HepG2 (cell line): ENCODE measurements around the gene LYPD1. TPM values are rescaled to one million over a fixed set of nuclear protein-coding genes. Genes with fewer than 3 reads are reported as not detected.
A peak's percentile ranks its signal among the peaks of the same experiment; 100 is the strongest.

ENCODE experiments used
- AHR ChIP-seq: IDR thresholded peaks from 2 replicates; pipeline ENCODE4 v1.6.1; 2018; ENCODE audit warnings: missing genetic modification reagents, missing compliant biosample characterization
- ATF2 ChIP-seq: sonication (generic); formaldehyde crosslinking; IDR thresholded peaks from 2 replicates; pipeline ENCODE4 v1.4.0; 2020; ENCODE audit warnings: missing genetic modification reagents
- ETV6 ChIP-seq: sonication (generic); formaldehyde crosslinking; conservative IDR thresholded peaks from 2 replicates; pipeline ENCODE4 v1.4.0; 2020; ENCODE audit warnings: missing genetic modification reagents
- GMEB2 ChIP-seq: IDR thresholded peaks from 2 replicates; pipeline ENCODE4 v1.6.1; 2016; ENCODE audit warnings: missing biosample characterization, missing genetic modification reagents, low read depth
- KLF6 ChIP-seq: IDR thresholded peaks from 2 replicates; pipeline ENCODE4 v1.8.0; 2016; ENCODE audit warnings: missing biosample characterization, missing genetic modification reagents
- MAX ChIP-seq: IDR thresholded peaks from 2 replicates; pipeline ENCODE4 v1.6.1; 2012; ENCODE audit warnings: inconsistent platforms
- ONECUT2 ChIP-seq: sonication (generic); formaldehyde crosslinking; IDR thresholded peaks from 2 replicates; pipeline ENCODE4 v1.4.0; 2020; ENCODE audit warnings: missing genetic modification reagents
- PAXIP1 ChIP-seq: sonication (generic); formaldehyde crosslinking; conservative IDR thresholded peaks from 2 replicates; pipeline ENCODE4 v1.4.0; 2020; ENCODE audit warnings: mild to moderate bottlenecking, missing genetic modification reagents, moderate library complexity
- SAFB2 ChIP-seq: sonication (generic); formaldehyde crosslinking; IDR thresholded peaks from 2 replicates; pipeline ENCODE4 v1.5.1; 2020; ENCODE audit warnings: missing genetic modification reagents, low read depth, mild to moderate bottlenecking, borderline replicate concordance
- SMAD1 ChIP-seq: sonication (generic); formaldehyde crosslinking; IDR thresholded peaks from 2 replicates; pipeline ENCODE4 v1.4.0; 2020; ENCODE audit warnings: missing genetic modification reagents, low read depth, mild to moderate bottlenecking, borderline replicate concordance
- SOX6 ChIP-seq, 2 experiments: fragments of 450-650 bp in 1 of 2; sonication (generic) in 1 of 2; formaldehyde crosslinking in 1 of 2; IDR thresholded peaks; 2 replicates each; pipeline versions ENCODE4 v1.4.0 to v1.6.1; 2017 to 2020; ENCODE audit warnings: antibody characterized with exemption in 1 of 2, mild to moderate bottlenecking in 1 of 2, missing genetic modification reagents in 1 of 2
- SRF ChIP-seq: IDR thresholded peaks from 2 replicates; pipeline ENCODE4 v1.6.1; 2011; ENCODE audit warnings: mild to moderate bottlenecking, low read depth, low read length, moderate library complexity
- TOPORS ChIP-seq: sonication (generic); formaldehyde crosslinking; IDR thresholded peaks from 2 replicates; pipeline ENCODE4 v1.8.0; 2023; ENCODE audit warnings: mild to moderate bottlenecking, missing genetic modification reagents
- ZNF101 ChIP-seq: sonication (generic); formaldehyde crosslinking; IDR thresholded peaks from 2 replicates; pipeline ENCODE4 v1.4.0; 2020; ENCODE audit warnings: mild to moderate bottlenecking, low read depth, missing genetic modification reagents, borderline replicate concordance
- ZNF138 ChIP-seq: sonication (generic); formaldehyde crosslinking; IDR thresholded peaks from 2 replicates; pipeline ENCODE4 v1.5.0; 2020; ENCODE audit warnings: mild to moderate bottlenecking, low read depth, missing genetic modification reagents
- ZNF207 ChIP-seq: fragments of 450-650 bp; IDR thresholded peaks from 2 replicates; pipeline ENCODE4 v1.6.1; 2016; ENCODE audit warnings: antibody characterized with exemption, borderline replicate concordance
- ZNF609 ChIP-seq: sonication (generic); formaldehyde crosslinking; IDR thresholded peaks from 2 replicates; pipeline ENCODE4 v1.4.0; 2020; ENCODE audit warnings: mild to moderate bottlenecking, missing genetic modification reagents, borderline replicate concordance
- ZNF615 ChIP-seq: sonication (generic); formaldehyde crosslinking; IDR thresholded peaks from 2 replicates; pipeline ENCODE4 v1.5.0; 2020; ENCODE audit warnings: mild to moderate bottlenecking, missing genetic modification reagents, borderline replicate concordance
- ZNF724P ChIP-seq: sonication (generic); formaldehyde crosslinking; IDR thresholded peaks from 2 replicates; pipeline ENCODE4 v1.8.0; 2022; ENCODE audit warnings: missing genetic modification reagents, borderline replicate concordance
- polyA plus RNA-seq, 8 experiments: library from polyadenylated mRNA; depleted of rRNA in 3 of 8; stranded (reverse) in 7 of 8; unstranded in 1 of 8; fragments of >200 nt; fragmentation: Illumina TruSeq in 4 of 8; extraction: Trizol in 4 of 8; gene quantifications; 2 replicates each; pipeline versions ENCODE4 v1.2.1 to v1.2.3, GENCODE V29; 2011 to 2016; ENCODE audit warnings: low read depth in 4 of 8, missing spikeins in 1 of 8, mixed read lengths in 1 of 8; ENCODE audit not compliant: insufficient read depth in 1 of 8
- total RNA-seq, 5 experiments: library from RNA; depleted of rRNA; stranded (reverse); fragments of >200 nt; fragmentation: Illumina TruSeq; extraction: Trizol; gene quantifications; 2 replicates each; pipeline ENCODE4 v1.2.3, GENCODE V29; 2016; ENCODE audit warnings: low read depth in 1 of 5

The LYPD1 gene
- total and polyA plus RNA-seq, 2 of the 13 experiments (the other 11 are each of a cell fraction or from before 2014, with no cell fraction given), result not detected

- peak; percentile 53 for TF ChIP-seq PAXIP1 (CRISPR knock-in tag)
- peak; percentile 29; the same call in 1 of the 2 replicates for TF ChIP-seq ZNF609 (CRISPR knock-in tag)
- TF ChIP-seq SMAD1 (CRISPR knock-in tag), result no peak
- no peak for TF ChIP-seq TOPORS
- TF ChIP-seq ZNF724P (CRISPR knock-in tag), result no peak
- TF ChIP-seq GMEB2 (CRISPR knock-in tag), result no peak
- TF ChIP-seq ATF2 (CRISPR knock-in tag), result no peak
- no peak for TF ChIP-seq SOX6 (IDR thresholded peaks at IDR 0.05)
- TF ChIP-seq SOX6 (CRISPR knock-in tag; IDR thresholded peaks at IDR 0.05), result peak; percentile 96
- TF ChIP-seq ZNF615, result no peak
- TF ChIP-seq ZNF101 (CRISPR knock-in tag), result no peak
- TF ChIP-seq SRF, result no peak
- no peak for TF ChIP-seq ONECUT2 (CRISPR knock-in tag)
- no peak for TF ChIP-seq KLF6
- TF ChIP-seq MAX, result peak; percentile 58; the same call in 1 of the 2 replicates
- no peak for TF ChIP-seq AHR (CRISPR knock-in tag)
- no peak for TF ChIP-seq ETV6 (CRISPR knock-in tag)
- no peak for TF ChIP-seq ZNF138 (CRISPR knock-in tag)
- no peak for TF ChIP-seq ZNF207
- TF ChIP-seq SAFB2 (CRISPR knock-in tag), result no peak
Measured at GRCh38 chr2:132642415-132642814, 27.6 kb downstream of the LYPD1 start (continued).
